HG03354 (cell line): ENCODE measurements around the gene ADORA2B.

Source experiments
- ATAC-seq: cut with Tn5 transposase; IDR thresholded peaks from one replicate; pipeline ENCODE4 v1.9.1; 2021; ENCODE audit warnings: mild to moderate bottlenecking; ENCODE audit not compliant: unreplicated experiment, poor library complexity, severe bottlenecking

The ADORA2B gene

GRCh38 chr17:15952048-15952532, 7.2 kb downstream of the ADORA2B start:
- ATAC-seq, result no peak

GRCh38 chr17:15952916-15953790, 8.2 kb downstream of the ADORA2B start:
- ATAC-seq, result no peak

- no peak for ATAC-seq
These were observed 9.3 kb downstream of the ADORA2B start for GRCh38 chr17:15954222-15954621.

- no peak for ATAC-seq
These were observed 11.0 kb downstream of the ADORA2B start for GRCh38 chr17:15955793-15956541.

- no peak for ATAC-seq
These were observed 12.3 kb downstream of the ADORA2B start for GRCh38 chr17:15957206-15957605.

- no peak for ATAC-seq
These were observed 12.8 kb downstream of the ADORA2B start for GRCh38 chr17:15957608-15958307.

- no peak for ATAC-seq
These were observed 13.5 kb downstream of the ADORA2B start for GRCh38 chr17:15958484-15958854.

GRCh38 chr17:15963670-15964110, 18.8 kb downstream of the ADORA2B start:
- no peak for ATAC-seq

- ATAC-seq, result no peak
These were observed 20.6 kb downstream of the ADORA2B start for GRCh38 chr17:15965528-15965927.

GRCh38 chr17:15966183-15966878, 21.4 kb downstream of the ADORA2B start:
- ATAC-seq, result no peak

GRCh38 chr17:15966879-15967248, 21.9 kb downstream of the ADORA2B start:
- ATAC-seq, result no peak

GRCh38 chr17:15967706-15968399, 22.9 kb downstream of the ADORA2B start:
- ATAC-seq, result no peak

GRCh38 chr17:15969463-15969862, 24.5 kb downstream of the ADORA2B start:
- ATAC-seq, result no peak

GRCh38 chr17:15970500-15970899, 25.6 kb downstream of the ADORA2B start:
- no peak for ATAC-seq

- ATAC-seq, result no peak
These were observed 26.3 kb downstream of the ADORA2B start for GRCh38 chr17:15971098-15971678.

- ATAC-seq, result no peak
These were observed 27.0 kb downstream of the ADORA2B start for GRCh38 chr17:15971882-15972281.

- no peak for ATAC-seq
These were observed 27.6 kb downstream of the ADORA2B start for GRCh38 chr17:15972497-15972951.

- ATAC-seq, result no peak
These were observed 28.1 kb downstream of the ADORA2B start for GRCh38 chr17:15973016-15973415.

- no peak for ATAC-seq
These were observed 28.9 kb downstream of the ADORA2B start for GRCh38 chr17:15973834-15974233.
